Measurements from ENCODE around the gene ETV3. TPM values are rescaled to one million over a fixed set of nuclear protein-coding genes. Genes with fewer than 3 reads are reported as not detected.

Gene ETV3
- total RNA-seq, 4 donors from 2014 or later: 81.2 to 117 (median 91.0) TPM

DNA sequence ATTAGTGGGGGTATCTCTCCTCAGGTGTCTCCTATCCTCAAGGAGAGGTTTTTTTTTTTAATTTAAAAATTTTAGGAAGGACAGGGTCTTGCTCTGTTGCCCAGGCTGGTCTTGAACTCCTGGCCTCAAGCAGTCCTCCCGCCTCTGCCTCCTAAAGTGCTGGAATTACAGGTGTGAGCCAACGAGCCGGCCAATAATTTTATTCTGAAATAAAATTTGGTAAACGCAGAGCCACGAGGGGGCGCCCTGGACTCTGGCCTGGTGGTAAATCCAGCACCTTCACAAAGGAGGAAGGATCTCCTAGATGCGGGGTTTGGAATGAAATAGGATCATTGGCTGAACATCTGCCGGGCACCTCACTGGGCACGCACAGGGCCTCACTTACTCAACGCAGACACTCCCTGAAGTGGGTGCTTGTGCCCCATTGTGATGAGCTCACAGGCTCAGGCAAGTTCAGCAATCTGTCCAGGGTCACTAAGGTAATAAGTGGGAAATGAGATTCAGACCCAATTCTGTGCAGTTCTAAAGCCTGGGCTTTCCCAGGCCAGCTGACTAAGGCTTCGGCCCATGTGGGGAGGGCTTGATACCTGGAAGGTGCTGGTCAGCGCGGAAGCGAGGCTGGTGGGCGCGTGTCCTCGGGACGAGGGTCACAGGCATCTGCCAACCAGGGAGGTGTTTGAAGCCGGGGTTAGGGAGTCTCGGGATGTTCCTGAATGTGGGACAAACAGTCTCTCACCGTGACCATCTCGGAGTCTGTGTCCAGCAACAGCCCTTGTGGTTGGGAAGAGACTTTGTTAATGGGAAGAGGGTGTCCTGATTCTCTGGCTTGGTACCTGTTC is 32.7 kb upstream of the ETV3 start:
- H3K4me3 ChIP-seq (ENCODE audit: low read depth, poor library complexity, severe bottlenecking): no peak overlapping the region
- TF ChIP-seq POLR2A (IDR thresholded peaks at IDR 0.05) (no peak), CTCF (IDR thresholded peaks at IDR 0.05) (no peak)
- intact Hi-C loops (cut with DNase I; ENCODE audit: low total_unique reads): no loop called here
- WGBS, 2 donors: 73 to 75% methylated on average over 22 of the region's 22 CpGs
- DNase-seq (ENCODE audit: low spot score in 2 of 2): no peak

DNA sequence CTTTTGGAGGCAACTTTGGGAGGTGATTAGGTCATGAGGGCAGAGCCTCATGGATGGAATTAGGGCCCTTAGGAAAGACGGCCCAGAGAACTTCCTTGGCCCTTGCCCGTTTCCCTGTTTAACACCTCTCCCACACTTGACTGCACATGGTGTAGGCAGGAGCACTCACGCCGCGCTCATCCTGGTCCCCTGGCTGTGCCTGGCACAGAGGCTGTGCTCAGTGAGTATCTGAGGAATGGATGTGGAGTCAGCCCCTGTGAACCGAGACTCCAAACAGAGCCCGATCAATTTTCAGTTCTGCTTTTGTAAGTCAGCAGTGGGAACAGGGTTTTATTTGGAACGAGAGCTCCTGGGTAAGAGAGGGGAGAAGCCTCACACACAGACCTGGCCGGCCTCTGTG is 29.8 kb upstream of the ETV3 start:
- 81 to 91% methylated on average over 9 of the region's 9 CpGs for whole genome bisulfite sequencing, 2 donors
- DNase-seq (ENCODE audit: low spot score in 2 of 2): no peak
- no peak overlapping the region for H3K4me3 ChIP-seq (ENCODE audit: low read depth, poor library complexity, severe bottlenecking)
- TF ChIP-seq CTCF (IDR thresholded peaks at IDR 0.05) (no peak), POLR2A (IDR thresholded peaks at IDR 0.05) (no peak)
- intact Hi-C loops (cut with DNase I; ENCODE audit: low total_unique reads): no loop called here

DNA sequence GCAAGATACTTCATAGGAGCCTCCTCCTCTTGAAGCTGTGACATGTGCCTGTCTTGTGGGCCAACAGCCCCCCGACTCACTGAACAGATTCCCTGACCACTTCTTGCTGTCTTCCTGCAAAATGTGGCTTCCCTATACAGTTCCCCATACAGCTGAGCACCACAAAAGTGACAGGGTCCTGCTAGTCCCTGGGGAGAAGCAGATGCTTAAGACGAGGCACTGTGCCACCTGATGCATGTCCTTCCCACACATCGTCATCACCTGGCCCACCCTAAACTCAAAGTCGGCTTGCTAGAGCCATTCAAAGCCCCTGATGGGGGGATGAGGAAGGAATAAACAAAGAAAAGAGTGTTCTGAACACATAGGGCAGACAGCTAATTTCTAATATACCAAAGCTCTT is 29.2 kb upstream of the ETV3 start:
- H3K4me3 ChIP-seq (ENCODE audit: low read depth, poor library complexity, severe bottlenecking): no peak overlapping the region
- DNase-seq (ENCODE audit: low spot score in 2 of 2): no peak
- intact Hi-C loops (cut with DNase I; ENCODE audit: low total_unique reads): no loop called here
- 77 to 88% methylated on average over 4 of the region's 4 CpGs for WGBS, 2 donors
- TF ChIP-seq POLR2A (IDR thresholded peaks at IDR 0.05) (no peak), CTCF (IDR thresholded peaks at IDR 0.05) (no peak)

DNA sequence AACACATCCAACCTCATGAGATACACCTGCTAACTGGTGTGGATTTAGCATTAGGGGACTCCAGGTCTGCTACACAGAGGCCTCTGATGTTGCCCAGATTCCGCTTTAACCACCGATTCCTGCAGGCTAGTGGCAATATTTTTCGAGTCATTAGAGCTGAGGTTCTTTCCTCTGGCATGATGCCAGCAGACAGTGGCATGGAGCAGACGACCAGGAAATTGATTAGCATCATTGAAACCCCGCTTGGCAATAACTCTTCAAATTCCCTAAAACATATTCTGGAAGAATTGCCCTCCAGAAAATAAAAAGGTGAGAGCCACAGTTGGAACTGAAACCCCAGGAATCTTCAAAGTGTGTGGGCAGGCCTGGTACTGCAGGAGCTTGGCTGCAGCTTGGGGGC is 28.4 kb upstream of the ETV3 start:
- intact Hi-C loops (cut with DNase I; ENCODE audit: low total_unique reads): no loop called here
- TF ChIP-seq CTCF (IDR thresholded peaks at IDR 0.05) (no peak), POLR2A (IDR thresholded peaks at IDR 0.05) (no peak)
- 50 to 59% methylated on average over 5 of the region's 5 CpGs for WGBS, 2 donors
- DNase-seq (ENCODE audit: low spot score in 2 of 2): no peak
- no peak overlapping the region for H3K4me3 ChIP-seq (ENCODE audit: low read depth, poor library complexity, severe bottlenecking)

GRCh38 chr1:157163273-157164127 is 25.3 kb upstream of the ETV3 start:
- H3K4me3 ChIP-seq (ENCODE audit: low read depth, poor library complexity, severe bottlenecking): no peak overlapping the region
- WGBS, 2 donors: 14 to 15% methylated on average over 20 to 21 of the region's 21 CpGs
- intact Hi-C loops (cut with DNase I; ENCODE audit: low total_unique reads): loop anchor here (5.0 kb wide), 1 partner anchor 324 kb away; no protein-coding TSS in a partner anchor
- peak; percentile 53 to 89 for DNase-seq (ENCODE audit: low spot score in 2 of 2)
- TF ChIP-seq POLR2A (IDR thresholded peaks at IDR 0.05): no peak
- no peak for TF ChIP-seq CTCF (IDR thresholded peaks at IDR 0.05)
